NCI-H524 treated with DMSO at 0.1 percent for 48 hours (cell line): ENCODE results near the gene NYAP1.
"Not testable (repeated sequence)": the region's sequence is repeated elsewhere in the genome, so short reads cannot be mapped to it uniquely, and the experiment has no call there.

Source experiments
- DNase-seq: peaks from one replicate; lab custom pipeline; 2025; lab: John Stamatoyannopoulos, UW

NYAP1 gene

DNA sequence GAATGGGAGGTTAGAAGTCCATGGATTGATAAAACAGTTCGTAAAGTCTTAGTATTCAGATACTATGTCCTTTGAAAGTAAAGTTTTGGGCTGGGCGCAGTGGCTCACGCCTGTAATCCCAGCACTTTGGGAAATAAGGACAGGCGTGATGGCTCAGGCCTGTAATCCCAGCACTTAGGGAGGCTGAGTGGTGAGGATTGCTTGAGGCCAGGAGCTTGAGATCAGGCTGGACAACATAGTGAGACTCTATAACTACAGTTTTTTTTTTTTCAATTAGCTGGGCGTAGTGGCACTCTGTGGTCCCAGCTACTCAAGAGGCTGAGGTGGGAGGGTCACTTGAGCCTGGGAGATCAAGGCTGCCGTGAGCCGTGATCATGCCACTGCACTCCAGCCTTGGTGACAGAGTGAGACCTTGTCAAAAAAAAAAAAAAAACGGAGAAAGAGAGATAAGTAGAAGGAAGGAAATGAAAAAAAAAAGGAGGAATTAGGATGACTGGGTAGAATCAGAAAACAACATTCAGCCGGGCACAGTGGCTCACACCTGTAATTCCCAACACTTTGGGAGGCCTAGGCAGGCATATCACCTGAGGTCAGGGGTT is 29.6 kb downstream of the NYAP1 start:
- no peak for DNase-seq

DNA sequence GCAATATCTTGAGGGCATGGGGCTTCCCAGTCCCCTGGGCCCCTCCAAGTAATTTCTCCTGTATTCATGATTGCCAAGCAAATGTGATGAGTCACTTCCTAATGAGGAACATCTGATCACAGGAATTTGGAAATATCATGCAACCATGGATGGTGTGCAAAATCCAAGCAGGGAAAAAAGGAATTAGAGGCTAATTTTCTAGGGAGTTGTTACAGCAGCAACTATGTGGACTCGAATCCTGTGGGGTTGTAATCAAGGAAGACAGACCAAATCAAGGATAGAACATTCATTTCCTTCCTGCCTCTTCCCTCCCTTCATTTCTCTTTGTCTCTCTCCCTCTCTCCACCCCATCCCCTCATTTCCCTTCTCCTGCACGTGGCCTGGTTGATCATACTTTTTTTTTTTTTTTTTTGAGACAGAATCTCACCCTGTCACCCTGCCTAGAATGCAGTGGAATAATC is 31.4 kb downstream of the NYAP1 start:
- no peak for DNase-seq

- no peak for DNase-seq
These were observed 32.5 kb downstream of the NYAP1 start for GRCh38 chr7:100516135-100516812.

- no peak for DNase-seq
These were observed 33.6 kb downstream of the NYAP1 start for GRCh38 chr7:100517305-100517704.

GRCh38 chr7:100519580-100519979 is 35.9 kb downstream of the NYAP1 start:
- DNase-seq: no peak

- no peak for DNase-seq
These were observed 36.4 kb downstream of the NYAP1 start for GRCh38 chr7:100520138-100520537.

DNA sequence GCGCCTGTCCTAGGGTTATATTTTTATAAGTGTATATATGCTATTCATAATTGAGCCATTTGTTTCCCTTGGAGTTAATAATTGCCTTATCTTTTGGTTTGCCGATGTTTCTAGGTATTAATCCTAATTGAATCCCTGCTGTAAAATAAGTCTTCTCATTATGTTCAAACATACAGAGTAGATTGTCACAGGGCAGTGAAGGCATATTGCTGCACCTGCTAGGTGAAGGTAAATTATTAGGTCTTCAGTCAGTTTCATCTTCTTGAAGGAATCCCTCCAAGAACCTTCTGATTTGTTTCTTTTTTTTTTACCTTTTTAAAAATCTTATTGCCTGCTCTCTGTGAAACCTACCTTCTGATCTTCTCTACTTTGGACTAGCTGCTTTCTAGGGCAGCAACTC is 37.3 kb downstream of the NYAP1 start:
- DNase-seq: no peak

GRCh38 chr7:100521909-100522593 is 38.3 kb downstream of the NYAP1 start:
- not testable (repeated sequence) for DNase-seq

DNA sequence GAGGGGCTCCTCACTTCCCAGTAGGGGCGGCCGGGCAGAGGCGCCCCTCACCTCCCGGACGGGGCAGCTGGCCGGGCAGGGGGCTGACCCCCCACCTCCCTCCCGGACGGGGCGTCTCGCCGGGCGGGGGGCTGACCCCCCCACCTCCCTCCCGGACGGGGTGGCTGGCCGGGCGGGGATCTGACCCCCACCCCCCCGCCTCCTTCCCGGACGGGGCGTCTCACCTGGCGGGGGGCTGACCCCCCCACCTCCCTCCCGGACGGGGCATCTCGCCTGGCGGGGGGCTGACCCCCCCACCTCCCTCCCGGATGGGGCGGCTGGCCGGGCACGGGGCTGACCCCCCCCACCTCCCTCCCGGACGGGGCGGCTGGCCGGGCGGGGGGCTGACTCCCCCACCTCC is 39.5 kb downstream of the NYAP1 start:
- DNase-seq: not testable (repeated sequence)

DNA sequence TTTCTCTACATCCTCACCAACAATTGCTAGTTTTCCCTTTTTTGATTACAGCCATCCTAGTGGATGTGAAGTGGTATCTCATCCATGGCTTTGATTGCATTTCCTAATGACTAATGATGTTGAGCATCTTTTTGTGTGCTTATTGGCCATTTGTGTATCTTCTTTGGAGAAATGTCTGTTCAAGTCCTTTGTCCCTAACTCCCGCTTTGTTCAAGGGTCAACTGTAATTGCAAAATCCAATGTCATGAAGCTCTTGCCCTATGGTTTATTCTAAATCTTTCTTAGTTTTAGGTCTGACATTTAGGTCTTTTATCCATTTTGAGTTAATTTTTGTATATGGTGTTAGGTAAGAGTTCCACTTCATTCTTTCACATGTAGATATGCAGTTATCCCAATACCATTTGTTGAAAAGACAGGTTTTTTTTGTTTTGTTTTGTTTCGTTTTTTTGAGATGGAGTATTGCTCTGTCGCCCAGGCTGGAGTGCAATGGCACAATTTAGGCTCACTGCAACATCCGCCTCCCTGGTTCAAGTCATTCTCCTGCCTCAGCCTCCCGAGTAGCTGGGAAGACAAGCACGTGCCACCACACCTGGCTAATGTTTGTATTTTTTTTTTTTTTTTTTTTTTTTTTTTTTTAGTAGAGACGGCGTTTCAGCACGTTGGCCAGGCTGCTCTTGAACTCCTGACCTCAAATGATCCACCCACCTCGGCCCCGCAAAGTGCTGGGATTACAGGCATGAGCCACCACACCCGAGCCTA is 44.6 kb downstream of the NYAP1 start:
- DNase-seq: not testable (repeated sequence)

- DNase-seq: no peak
These were observed 48.7 kb downstream of the NYAP1 start for GRCh38 chr7:100532165-100533022.

GRCh38 chr7:100535982-100536381 is 52.3 kb downstream of the NYAP1 start:
- not testable (repeated sequence) for DNase-seq

GRCh38 chr7:100536695-100537094 is 53.0 kb downstream of the NYAP1 start:
- DNase-seq: not testable (repeated sequence)

- DNase-seq: no peak
These were observed 54.6 kb downstream of the NYAP1 start for GRCh38 chr7:100538348-100538653.

GRCh38 chr7:100538654-100539435 is 55.1 kb downstream of the NYAP1 start, which contains the start of gene AGFG2:
Gene AGFG2, plus strand, starts transcription at chr7:100539203. Its CDS starts 144 bp downstream, at chr7:100539347.
- DNase-seq: peak; percentile 97

DNA sequence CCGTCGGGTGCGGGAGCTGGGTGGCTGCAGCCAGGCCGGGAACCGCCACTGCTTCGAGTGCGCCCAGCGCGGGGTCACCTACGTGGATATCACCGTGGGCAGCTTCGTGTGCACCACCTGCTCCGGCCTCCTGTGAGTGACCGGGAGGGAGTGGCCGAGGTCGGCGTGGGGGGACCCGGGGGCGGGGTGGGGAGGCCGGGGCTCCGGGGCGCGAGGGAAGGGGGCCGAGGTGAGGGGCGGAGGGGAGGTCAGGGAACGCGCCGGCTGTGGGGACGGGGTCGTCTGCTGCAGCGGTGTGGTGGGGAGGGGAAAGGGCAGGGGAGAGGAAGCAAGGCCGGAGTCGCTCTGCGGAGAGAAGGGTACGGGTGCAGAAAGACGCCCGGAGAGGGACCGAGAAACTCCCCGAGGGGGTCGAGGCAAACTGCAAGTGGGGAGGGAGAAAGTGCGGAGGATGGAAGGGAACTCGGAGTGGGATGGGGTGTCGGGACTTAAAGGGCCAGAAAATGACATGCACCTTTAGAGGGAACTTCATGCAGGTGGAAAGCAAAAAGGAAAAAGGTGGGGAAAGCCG is 55.8 kb downstream of the NYAP1 start:
- DNase-seq: no peak

DNA sequence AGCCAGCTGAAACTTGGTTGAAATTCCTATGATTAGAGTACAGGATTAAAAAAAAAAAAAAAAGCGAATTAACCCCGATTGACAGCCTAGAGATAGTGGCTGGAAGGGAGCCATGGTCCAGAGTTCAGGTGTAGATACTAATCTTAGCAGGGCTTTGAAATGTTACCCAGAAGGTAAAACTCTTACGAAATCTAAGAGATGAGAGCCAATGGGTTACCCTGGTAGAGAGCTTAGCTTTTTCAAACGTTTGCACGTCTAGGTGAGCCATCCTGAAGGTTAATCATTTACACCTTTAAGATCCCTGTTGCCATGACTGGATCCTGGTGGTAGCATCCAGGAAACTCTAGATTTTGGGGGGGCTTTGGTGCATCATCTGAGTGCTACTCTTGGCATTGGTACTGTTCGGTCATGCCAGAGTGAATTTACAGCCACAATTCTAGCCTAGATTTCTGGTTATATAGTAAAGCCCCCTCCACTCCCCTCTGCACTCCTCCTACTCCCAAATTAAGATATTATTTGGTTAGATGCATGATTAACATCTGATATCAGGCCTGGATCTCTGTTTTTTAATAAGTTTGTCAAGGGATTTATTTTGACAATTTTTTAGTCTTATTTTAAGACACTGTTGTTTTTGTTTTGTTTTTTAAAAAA is 56.5 kb downstream of the NYAP1 start:
- no peak for DNase-seq

DNA sequence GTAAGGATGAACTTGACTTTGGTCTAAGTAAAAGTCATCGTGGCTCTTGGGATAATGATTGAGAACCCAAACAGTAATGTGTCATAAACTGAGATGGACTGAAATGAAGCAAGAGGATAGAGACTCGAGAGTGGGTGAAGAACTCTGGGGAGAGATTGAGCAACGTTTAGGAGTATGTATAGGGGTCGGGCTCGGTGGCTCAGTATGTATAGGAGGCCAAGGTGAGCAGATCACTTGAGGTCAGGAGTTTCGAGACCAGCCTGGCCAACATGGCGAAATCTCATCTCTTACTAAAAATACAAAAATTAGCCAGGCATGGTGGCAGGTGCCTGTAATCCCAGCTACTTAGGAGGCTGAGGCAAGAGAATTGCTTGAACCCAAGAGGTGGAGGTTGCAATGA is 57.6 kb downstream of the NYAP1 start:
- DNase-seq: not testable (repeated sequence)

GRCh38 chr7:100543586-100543985 is 59.9 kb downstream of the NYAP1 start:
- no peak for DNase-seq

DNA sequence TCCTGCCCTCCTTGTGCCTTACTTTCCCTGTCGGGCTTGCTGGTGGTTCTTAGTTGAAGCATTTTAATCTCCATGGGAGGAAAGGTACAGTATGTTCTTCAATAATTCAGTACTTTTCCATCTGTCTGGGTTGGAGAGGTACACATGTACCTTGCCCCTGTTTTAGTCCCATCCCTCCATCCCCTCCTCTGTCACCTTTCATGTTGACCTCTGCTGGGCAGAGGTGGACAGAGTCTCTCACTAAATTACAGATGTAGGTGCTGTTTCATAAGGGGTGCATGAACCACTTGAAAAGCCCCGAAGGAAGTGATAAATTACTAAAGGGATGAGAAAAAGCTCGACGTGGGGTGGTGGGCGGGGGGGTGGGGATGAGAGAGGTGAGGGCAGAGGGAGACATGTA is 60.7 kb downstream of the NYAP1 start:
- DNase-seq: no peak
